ENCODE measurements around the gene SPPL2B.
A peak's percentile ranks its signal among the peaks of the same experiment; 100 is the strongest.
"Not testable (repeated sequence)": the region's sequence is repeated elsewhere in the genome, so short reads cannot be mapped to it uniquely, and the experiment has no call there.

The SPPL2B gene

GRCh38 chr19:2394442-2395292 lies 66.2 kb downstream of the SPPL2B start:
- no peak for TF ChIP-seq CTCF (IDR thresholded peaks at IDR 0.05; ENCODE audit: low read depth, low read length, missing control alignments)
- H3K4me3 ChIP-seq (ENCODE audit: low read depth, low read length): peak overlapping the region; percentile 35
- DNase-seq (ENCODE audit: low read depth): peak; percentile 55

GRCh38 chr19:2395293-2395829 lies 66.9 kb downstream of the SPPL2B start:
- not testable (repeated sequence) for H3K4me3 ChIP-seq (ENCODE audit: low read depth, low read length); DNase-seq (ENCODE audit: low read depth)

GRCh38 chr19:2397173-2397572 lies 68.7 kb downstream of the SPPL2B start:
- H3K4me3 ChIP-seq (ENCODE audit: low read depth, low read length); DNase-seq (ENCODE audit: low read depth): not testable (repeated sequence)

GRCh38 chr19:2398735-2399305 lies 70.3 kb downstream of the SPPL2B start:
- TF ChIP-seq CTCF (IDR thresholded peaks at IDR 0.05; ENCODE audit: low read depth, low read length, missing control alignments): no peak
- no peak overlapping the region for H3K4me3 ChIP-seq (ENCODE audit: low read depth, low read length)
- DNase-seq (ENCODE audit: low read depth): no peak

- no peak for TF ChIP-seq CTCF (IDR thresholded peaks at IDR 0.05; ENCODE audit: low read depth, low read length, missing control alignments)
- no peak overlapping the region for H3K4me3 ChIP-seq (ENCODE audit: low read depth, low read length)
- DNase-seq (ENCODE audit: low read depth): no peak
Observed at GRCh38 chr19:2399582-2399981, 71.1 kb downstream of the SPPL2B start.

All from GM12864 (cell line).